OCI-LY3 (cell line): ENCODE measurements around the gene C12orf54.

ENCODE experiments used
- CTCF ChIP-seq: fragments of 200-600, 300-600 bp; sonication (generic); IDR thresholded peaks from 2 replicates; pipeline ENCODE4 v1.5.1; 2014; ENCODE audit warnings: antibody characterized with exemption, low read length, low read depth
- EZH2phosphoT487 ChIP-seq: fragments of 200-600 bp; shearing (Covaris generic); IDR thresholded peaks from 2 replicates; pipeline ENCODE4 v1.6.1; 2018; ENCODE audit warnings: antibody characterized with exemption, mixed run types, low read depth

- no peak for TF ChIP-seq CTCF
- no peak for TF ChIP-seq EZH2phosphoT487
These were observed 43.0 kb downstream of the C12orf54 start, which contains the start of gene OR8S1 for GRCh38 chr12:48525332-48525731.
